Neural progenitor cell (in vitro differentiated cells): ENCODE results near the gene SLC2A6. TPM values are rescaled to one million over a fixed set of nuclear protein-coding genes. Genes with fewer than 3 reads are reported as not detected.

Experiments used
- DNase-seq: peaks from one replicate; pipeline ENCODE4 v3.0.0-alpha.2; 2016; ENCODE audit warnings: low spot score
- H2AFZ ChIP-seq: fragments of 200-600 bp; sonication (generic); replicated peaks from 2 replicates; pipeline ENCODE4 v1.6.1; 2016; ENCODE audit warnings: antibody characterized with exemption
- H3F3A ChIP-seq: fragments of 200-600 bp; sonication (generic); 2 replicates; pipeline ENCODE4 v1.6.1; 2016; ENCODE audit warnings: antibody characterized with exemption, low read depth
- H3K27ac ChIP-seq: fragments of 200-600 bp; sonication (generic); 2 replicates; pipeline ENCODE4 v1.5.1; 2016; ENCODE audit warnings: mild to moderate bottlenecking
- H3K27me3 ChIP-seq: fragments of 200-600 bp; sonication (generic); 2 replicates; pipeline ENCODE4 v1.6.1; 2016; ENCODE audit warnings: mild to moderate bottlenecking, moderate library complexity
- H3K36me3 ChIP-seq: fragments of 200-600 bp; sonication (generic); 2 replicates; pipeline ENCODE4 v1.5.1; 2016
- H3K4me1 ChIP-seq: fragments of 200-600 bp; sonication (generic); 2 replicates; pipeline ENCODE4 v1.6.1; 2016; ENCODE audit warnings: mixed run types
- H3K4me2 ChIP-seq: fragments of 200-600 bp; sonication (generic); 2 replicates; pipeline ENCODE4 v1.6.1; 2016
- H3K4me3 ChIP-seq: fragments of 200-600 bp; sonication (generic); 2 replicates; pipeline ENCODE4 v1.5.1; 2016
- H3K79me2 ChIP-seq: fragments of 200-600 bp; sonication (generic); 2 replicates; pipeline ENCODE4 v1.6.1; 2016; ENCODE audit warnings: low read depth
- H3K9ac ChIP-seq: fragments of 200-600 bp; sonication (generic); 2 replicates; pipeline ENCODE4 v1.6.1; 2016
- H3K9me3 ChIP-seq: fragments of 200-600 bp; sonication (generic); 2 replicates; pipeline ENCODE4 v1.5.1; 2016; ENCODE audit warnings: low read depth
- H4K20me1 ChIP-seq: fragments of 200-600 bp; sonication (generic); 2 replicates; pipeline ENCODE4 v1.6.1; 2016; ENCODE audit warnings: low read depth
- H3K27ac Mint-ChIP-seq: 3 replicates; pipeline ENCODE4 v1.8.0; 2021; ENCODE audit warnings: mixed read lengths
- H3K27me3 Mint-ChIP-seq: 2 replicates; pipeline ENCODE4 v1.8.0; 2022; ENCODE audit warnings: low read depth, mild to moderate bottlenecking, inconsistent platforms, moderate library complexity, mixed read lengths; ENCODE audit not compliant: insufficient read depth
- H3K36me3 Mint-ChIP-seq: 3 replicates; pipeline ENCODE4 v1.8.0; 2021; ENCODE audit warnings: mixed read lengths
- H3K4me1 Mint-ChIP-seq: 3 replicates; pipeline ENCODE4 v1.8.0; 2021; ENCODE audit warnings: mixed read lengths
- H3K4me3 Mint-ChIP-seq: 3 replicates; pipeline ENCODE4 v1.8.0; 2021; ENCODE audit warnings: mild to moderate bottlenecking, moderate library complexity, mixed read lengths
- H3K9me3 Mint-ChIP-seq: 3 replicates; pipeline ENCODE4 v1.8.0; 2020; ENCODE audit warnings: mixed read lengths
- CTCF ChIP-seq: fragments of 200-600 bp; sonication (generic); IDR thresholded peaks from 2 replicates; pipeline ENCODE4 v1.5.1; 2017; ENCODE audit warnings: antibody characterized with exemption, mild to moderate bottlenecking
- EZH2 ChIP-seq: fragments of 200-600 bp; sonication (generic); IDR thresholded peaks from 2 replicates; pipeline ENCODE4 v1.6.1; 2017; ENCODE audit warnings: antibody characterized with exemption, mild to moderate bottlenecking, moderate library complexity
- EZH2phosphoT487 ChIP-seq: fragments of 200-600 bp; sonication (generic); IDR thresholded peaks from 2 replicates; pipeline ENCODE4 v1.6.1; 2017; ENCODE audit warnings: antibody characterized with exemption
- total RNA-seq: library from RNA; depleted of rRNA; stranded (reverse); fragments of >200 nt; gene quantifications from 2 replicates; pipeline ENCODE4 v1.2.3, GENCODE V29; 2015; ENCODE audit warnings: low replicate concordance

SLC2A6 gene
- total RNA-seq, 1 donor from 2014 or later: 2.3 TPM

GRCh38 chr9:133424187-133424586 lies 54.7 kb downstream of the SLC2A6 start:
- peaks cover 22% of the 10 kb centered on the region for H3K27me3 Mint-ChIP-seq
- Histone ChIP-seq H2AFZ (no peak overlapping the region), H3K9me3 (no peaks in the 10 kb centered on the region), H3K4me1 (no peaks in the 10 kb centered on the region), H3K27ac (no peak overlapping the region), H4K20me1 (no peaks in the 10 kb centered on the region), H3F3A (peaks cover 14% of the 10 kb centered on the region), H3K9ac (no peak overlapping the region), H3K79me2 (no peaks in the 10 kb centered on the region), H3K27me3 (peaks cover 23% of the 10 kb centered on the region), H3K4me3 (no peak overlapping the region), H3K36me3 (no peaks in the 10 kb centered on the region), H3K4me2 (no peak overlapping the region)
- peaks cover 22% of the 10 kb centered on the region for H3K4me1 Mint-ChIP-seq
- H3K36me3 Mint-ChIP-seq: no peaks in the 10 kb centered on the region
- no peaks in the 10 kb centered on the region for H3K9me3 Mint-ChIP-seq
- no peak overlapping the region for H3K27ac Mint-ChIP-seq
- no peak for TF ChIP-seq CTCF
- H3K4me3 Mint-ChIP-seq: no peak overlapping the region
- DNase-seq: no peak

GRCh38 chr9:133423216-133423615 lies 55.7 kb downstream of the SLC2A6 start:
- no peaks in the 10 kb centered on the region for H4K20me1 ChIP-seq
- H3K79me2 ChIP-seq: peaks cover 8% of the 10 kb centered on the region
- peaks cover 20% of the 10 kb centered on the region for H3F3A ChIP-seq
- no peak overlapping the region for H3K27ac ChIP-seq
- Mint-ChIP-seq H3K27ac (peak overlapping the region; percentile 46), H3K4me1 (peaks cover 32% of the 10 kb centered on the region), H3K27me3 (peaks cover 24% of the 10 kb centered on the region), H3K36me3 (no peaks in the 10 kb centered on the region), H3K4me3 (no peak overlapping the region), H3K9me3 (no peaks in the 10 kb centered on the region)
- H3K36me3 ChIP-seq: no peaks in the 10 kb centered on the region
- H3K27me3 ChIP-seq: peaks cover 13% of the 10 kb centered on the region
- H3K4me2 ChIP-seq: no peak overlapping the region
- H3K4me3 ChIP-seq: no peak overlapping the region
- TF ChIP-seq EZH2phosphoT487 (no peak), EZH2 (no peak), CTCF (no peak)
- H2AFZ ChIP-seq: no peak overlapping the region
- no peaks in the 10 kb centered on the region for H3K4me1 ChIP-seq
- no peaks in the 10 kb centered on the region for H3K9me3 ChIP-seq
- no peak for DNase-seq
- H3K9ac ChIP-seq: peak overlapping the region; percentile 34

- Mint-ChIP-seq H3K4me1 (peaks cover 26% of the 10 kb centered on the region), H3K27me3 (peaks cover 11% of the 10 kb centered on the region), H3K4me3 (no peak within 1 kb of the TSS), H3K36me3 (no peaks in the 10 kb centered on the region), H3K9me3 (no peaks in the 10 kb centered on the region), H3K27ac (peak within 1 kb of the TSS; percentile 46)
- DNase-seq: peak; percentile 32
- TF ChIP-seq EZH2 (no peak), EZH2phosphoT487 (no peak), CTCF (peak; percentile 25)
- peaks cover 20% of the 10 kb centered on the region for H3F3A ChIP-seq
- H2AFZ ChIP-seq: no peak within 1 kb of the TSS
- no peak within 1 kb of the TSS for H3K27ac ChIP-seq
- peaks cover 7% of the 10 kb centered on the region for H4K20me1 ChIP-seq
- H3K4me2 ChIP-seq: no peak within 1 kb of the TSS
- H3K4me3 ChIP-seq: no peak within 1 kb of the TSS
- H3K4me1 ChIP-seq: peaks cover 4% of the 10 kb centered on the region
- H3K9me3 ChIP-seq: no peaks in the 10 kb centered on the region
- no peaks in the 10 kb centered on the region for H3K36me3 ChIP-seq
- H3K9ac ChIP-seq: peak within 1 kb of the TSS; percentile 34
- no peaks in the 10 kb centered on the region for H3K27me3 ChIP-seq
- H3K79me2 ChIP-seq: peaks cover 16% of the 10 kb centered on the region
Measured at GRCh38 chr9:133421615-133422542, 57.0 kb downstream of the SLC2A6 start, which contains the start of gene ADAMTS13. Gene ADAMTS13, plus strand, starts transcription at chr9:133422367. Its CDS starts 77 bp downstream, at chr9:133422444.

Other genes with a start within 250 kb of the SLC2A6 start
- not detected in 2 replicates for gene ABO, start 203.9 kb downstream of the SLC2A6 start, total RNA-seq
- gene SURF6, start 142.9 kb downstream of the SLC2A6 start, total RNA-seq: 13.2 and 32.9 TPM in 2 replicates
- 31.7 and 66.5 TPM in 2 replicates for gene MED22, start 131.0 kb downstream of the SLC2A6 start, total RNA-seq
- 3,449 and 3,613 TPM in 2 replicates for gene RPL7A, start 130.9 kb downstream of the SLC2A6 start, total RNA-seq
- gene SURF1, start 122.6 kb downstream of the SLC2A6 start, total RNA-seq: 31.0 and 36.7 TPM in 2 replicates
- gene SURF2, start 122.5 kb downstream of the SLC2A6 start, total RNA-seq: 16.0 and 19.6 TPM in 2 replicates
- gene SURF4, start 103.0 kb downstream of the SLC2A6 start, total RNA-seq: 102 and 155 TPM in 2 replicates
- 0.58 and 0.65 TPM in 2 replicates for gene STKLD1, start 102.7 kb downstream of the SLC2A6 start, total RNA-seq
- 17.9 and 24.9 TPM in 2 replicates for gene REXO4, start 61.1 kb downstream of the SLC2A6 start, total RNA-seq
- gene ADAMTS13, start 56.7 kb downstream of the SLC2A6 start, total RNA-seq: 2.4 and 6.1 TPM in 2 replicates
- 15.7 and 29.3 TPM in 2 replicates for gene CACFD1, start 19.1 kb downstream of the SLC2A6 start, total RNA-seq
- not detected in 2 replicates for gene MYMK, start 45.9 kb upstream of the SLC2A6 start, total RNA-seq
- gene ADAMTSL2, start 55.6 kb upstream of the SLC2A6 start, total RNA-seq: 0.30 and 0.99 TPM in 2 replicates
- 0.31 TPM in 1 of 2 replicates, not detected in the other for gene FAM163B, start 130.3 kb upstream of the SLC2A6 start, total RNA-seq
- gene DBH, start 157.3 kb upstream of the SLC2A6 start, total RNA-seq: not detected in 2 replicates